GM18502 (cell line): ENCODE measurements around the gene SLC25A45.
A peak's percentile ranks its signal among the peaks of the same experiment; 100 is the strongest.

Experiments
- ATAC-seq: cut with Tn5 transposase; IDR thresholded peaks from one replicate; pipeline ENCODE4 v1.9.1; 2021; ENCODE audit warnings: mild to moderate bottlenecking; ENCODE audit not compliant: unreplicated experiment, poor library complexity

The SLC25A45 gene

GRCh38 chr11:65390099-65390941, 7.9 kb upstream of the SLC25A45 start:
- no peak for ATAC-seq

GRCh38 chr11:65389294-65389980, 7.0 kb upstream of the SLC25A45 start:
- ATAC-seq: no peak

- no peak for ATAC-seq
Measured at GRCh38 chr11:65388731-65389130, 6.3 kb upstream of the SLC25A45 start.

- ATAC-seq: no peak
Measured at GRCh38 chr11:65386307-65387140, 4.1 kb upstream of the SLC25A45 start, which contains the start of gene FRMD8. Gene FRMD8 (plus strand): TSS chr11:65386637. CDS start chr11:65387037, 400 bp downstream.

- no peak for ATAC-seq
Measured at GRCh38 chr11:65384301-65384889, 1.9 kb upstream of the SLC25A45 start.

- ATAC-seq: no peak
Measured at GRCh38 chr11:65383778-65384177, 1.3 kb upstream of the SLC25A45 start.

GRCh38 chr11:65382804-65383368, 440 bp upstream of the SLC25A45 start:
- ATAC-seq: no peak

GRCh38 chr11:65381716-65382032, 772 bp downstream of the SLC25A45 start:
- peak; percentile 5 for ATAC-seq

GRCh38 chr11:65380460-65381119, 1.9 kb downstream of the SLC25A45 start:
- ATAC-seq: no peak

- ATAC-seq: no peak
Measured at GRCh38 chr11:65379698-65380459, 2.6 kb downstream of the SLC25A45 start.

GRCh38 chr11:65378928-65379638, 3.4 kb downstream of the SLC25A45 start:
- ATAC-seq: no peak

- ATAC-seq: no peak
Measured at GRCh38 chr11:65378208-65378927, 4.1 kb downstream of the SLC25A45 start.

- ATAC-seq: no peak
Measured at GRCh38 chr11:65377777-65378176, 4.7 kb downstream of the SLC25A45 start.

- no peak for ATAC-seq
Measured at GRCh38 chr11:65377036-65377435, 5.4 kb downstream of the SLC25A45 start.

- no peak for ATAC-seq
Measured at GRCh38 chr11:65376138-65376713, 6.2 kb downstream of the SLC25A45 start.

- ATAC-seq: no peak
Measured at GRCh38 chr11:65375012-65375411, 7.4 kb downstream of the SLC25A45 start.

GRCh38 chr11:65373839-65374580, 8.4 kb downstream of the SLC25A45 start:
- no peak for ATAC-seq
